Measurements from ENCODE around the gene PUS7L.

PUS7L gene

GRCh38 chr12:43805860-43806736 is 47.5 kb upstream of the PUS7L start, which contains the start of gene TWF1 (continued):
- TF ChIP-seq ZNF529 (tag by site-specific recombination; IDR thresholded peaks at IDR 0.05; ENCODE audit: insufficient replicate concordance) (no peak), ZNF354C (tag by site-specific recombination; IDR thresholded peaks at IDR 0.05; ENCODE audit: borderline replicate concordance, low read depth) (no peak), ZNF473 (tag by site-specific recombination; IDR thresholded peaks at IDR 0.05) (no peak), ZNF341 (tag by site-specific recombination; IDR thresholded peaks at IDR 0.05; ENCODE audit: low read depth) (peak; percentile 91), TSHZ1 (tag by site-specific recombination; IDR thresholded peaks at IDR 0.05; ENCODE audit: borderline replicate concordance) (no peak), SCRT1 (tag by site-specific recombination; IDR thresholded peaks at IDR 0.05; ENCODE audit: borderline replicate concordance) (no peak), ZNF610 (tag by site-specific recombination; IDR thresholded peaks at IDR 0.05; ENCODE audit: borderline replicate concordance) (no peak), PBX3 (CRISPR knock-in tag; IDR thresholded peaks at IDR 0.05) (peak; percentile 76; the same call in 1 of the 2 replicates), ZBTB26 (tag by site-specific recombination; optimal IDR thresholded peaks at IDR 0.05) (peak; percentile 85), ZBTB20 (tag by site-specific recombination; IDR thresholded peaks at IDR 0.05) (peak; percentile 97), KLF1 (tag by site-specific recombination; IDR thresholded peaks at IDR 0.05) (peak; percentile 43), ZNF155 (tag by site-specific recombination; IDR thresholded peaks at IDR 0.05) (no peak), IKZF3 (tag by site-specific recombination; IDR thresholded peaks at IDR 0.05) (peak; percentile 74; the same call in 1 of the 2 replicates)

- peaks cover 23 to 32% of the 10 kb centered on the region in 2 experiments for H3K36me3 ChIP-seq (ENCODE audit: control insufficient read depth in 2 of 2, insufficient read depth in 1 of 2, low read length in 2 of 2)
- ChIA-PET POLR2A (interaction anchor here (0.8 to 2.7 kb wide), 7 partner anchors 9 to 77 kb away, joined by 3 to 19 read pairs (median 5); partner anchors contain the start of gene TMEM117), CTCF (interaction anchor here (0.6 to 2.2 kb wide), 8 partner anchors 13 to 678 kb away, joined by 3 to 9 read pairs (median 4); no protein-coding TSS in a partner anchor)
- no peaks in the 10 kb centered on the region for H3K9me3 ChIP-seq (ENCODE audit: control insufficient read depth, insufficient read depth, low read depth, low read length)
- H3K4me1 ChIP-seq (ENCODE audit: control insufficient read depth, insufficient read depth, low read length) = peaks cover 4% of the 10 kb centered on the region
- peak overlapping the region; percentile 89 for H3K27ac ChIP-seq (ENCODE audit: extremely low read depth, low read depth, low read length)
- peak overlapping the region; percentile 93 for H3K4me3 ChIP-seq (ENCODE audit: low read depth, low read length)
- TF ChIP-seq KLF9 (tag by site-specific recombination; IDR thresholded peaks at IDR 0.05; ENCODE audit: low read depth) = no peak
- no peak for TF ChIP-seq RBAK (tag by site-specific recombination; IDR thresholded peaks at IDR 0.05)
- peak; percentile 96 for TF ChIP-seq PRDM1 (tag by site-specific recombination; IDR thresholded peaks at IDR 0.05)
- TF ChIP-seq ZBTB44 (tag by site-specific recombination; IDR thresholded peaks at IDR 0.05) = peak; percentile 78
- TF ChIP-seq MZF1 (tag by site-specific recombination; IDR thresholded peaks at IDR 0.05; ENCODE audit: borderline replicate concordance) = 0 out of 2 replicates have a peak, but pooled peaks have one; percentile 10
- TF ChIP-seq ZNF335 (tag by site-specific recombination; conservative IDR thresholded peaks at IDR 0.05) = peak; percentile 30
- 0 out of 2 replicates have a peak, but pooled peaks have one; percentile 8 for TF ChIP-seq ZNF501 (tag by site-specific recombination; IDR thresholded peaks at IDR 0.05)
Measured at GRCh38 chr12:43805149-43805859, 46.7 kb upstream of the PUS7L start.
